Measurements from ENCODE around the gene AHNAK.
"Not testable (repeated sequence)": the region's sequence is repeated elsewhere in the genome, so short reads cannot be mapped to it uniquely, and the experiment has no call there.

The AHNAK gene

DNA sequence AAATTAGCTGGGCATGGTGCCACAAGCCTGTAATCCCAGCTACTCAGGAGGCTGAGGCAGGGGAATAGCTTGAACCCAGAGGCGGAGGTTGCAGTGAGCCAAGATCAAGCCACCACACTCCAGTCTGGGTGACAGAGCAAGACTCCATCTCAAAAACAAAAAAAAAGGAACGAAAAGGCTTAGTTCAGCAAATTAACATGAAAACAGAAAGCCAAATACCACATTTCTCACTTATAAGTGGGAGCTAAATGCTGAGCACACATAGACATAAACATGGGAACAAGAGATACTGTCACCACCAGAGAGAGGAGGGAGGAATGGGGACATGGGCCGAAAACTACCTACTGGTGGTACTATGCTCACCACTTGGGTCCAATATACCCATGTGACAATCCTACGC, 89.1 kb downstream of the AHNAK start:
- DNase-seq (ENCODE audit: low spot score): no peak

DNA sequence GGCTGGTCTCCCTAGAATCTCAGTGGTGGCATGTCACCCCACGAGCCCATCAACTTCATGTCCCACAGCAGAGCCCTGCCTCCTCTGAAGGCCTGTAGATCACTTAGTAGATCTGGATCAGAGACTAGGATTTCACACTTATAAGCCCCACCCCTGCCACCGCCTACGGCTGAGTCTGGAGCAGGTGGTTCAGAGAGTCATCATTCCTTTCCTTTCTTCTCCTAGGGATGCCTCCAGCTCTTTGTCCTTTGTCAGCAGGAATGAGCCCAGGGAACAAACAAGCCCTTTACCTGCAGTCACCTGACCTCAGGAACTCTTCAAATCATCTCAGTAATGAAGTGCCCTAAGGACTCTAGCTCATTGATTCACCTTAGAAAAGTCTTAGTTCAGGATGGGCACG, 90.0 kb downstream of the AHNAK start:
- DNase-seq (ENCODE audit: low spot score): no peak

DNA sequence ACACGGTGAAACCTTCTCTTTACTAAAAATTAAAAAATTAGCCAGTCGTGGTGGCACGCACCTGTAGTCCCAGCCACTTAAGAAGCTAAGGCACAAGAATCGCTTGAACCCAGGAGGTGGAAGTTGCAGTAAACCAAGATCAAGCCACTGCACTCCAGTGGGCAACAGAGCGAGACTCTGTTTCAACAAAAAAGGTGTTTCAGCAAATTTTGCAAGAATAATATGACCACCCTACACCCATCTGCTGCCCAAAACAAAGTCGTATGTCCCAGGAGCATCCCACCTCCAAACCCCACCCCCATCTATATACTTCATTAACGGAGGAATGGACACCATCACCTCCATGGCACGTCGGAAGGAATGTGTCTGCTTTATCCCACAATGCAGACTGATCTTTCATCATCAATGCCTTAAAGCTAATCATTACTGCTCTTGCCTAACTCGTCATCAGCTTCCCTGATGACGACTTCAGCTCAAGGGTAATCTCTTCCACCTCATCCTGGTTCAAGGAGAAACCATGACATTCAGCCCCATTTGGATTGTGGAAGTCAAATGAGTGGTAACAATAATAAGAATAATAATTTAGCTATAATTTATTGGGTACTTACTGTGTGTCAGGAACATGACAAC, 93.7 kb downstream of the AHNAK start:
- DNase-seq (ENCODE audit: low spot score): no peak

DNA sequence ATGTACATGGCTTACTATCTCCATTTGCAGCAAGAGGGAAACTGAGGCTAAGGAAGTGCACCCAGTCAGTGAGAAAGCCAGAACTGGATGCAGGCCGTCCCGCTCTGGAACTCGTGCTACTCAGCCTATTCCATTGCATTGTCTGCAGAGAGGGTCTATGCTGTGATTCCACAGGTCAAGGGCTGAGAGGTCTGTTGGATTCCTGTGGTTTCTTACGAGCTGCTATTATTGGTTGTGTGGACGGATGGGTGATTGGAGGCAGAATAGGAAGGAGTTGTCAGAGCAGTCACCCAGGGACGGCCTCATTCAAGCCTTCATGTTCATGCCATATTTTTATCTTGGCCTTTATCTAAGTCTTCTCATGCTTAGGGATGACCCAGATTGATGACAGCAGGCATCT, 94.3 kb downstream of the AHNAK start:
- DNase-seq (ENCODE audit: low spot score): no peak

DNA sequence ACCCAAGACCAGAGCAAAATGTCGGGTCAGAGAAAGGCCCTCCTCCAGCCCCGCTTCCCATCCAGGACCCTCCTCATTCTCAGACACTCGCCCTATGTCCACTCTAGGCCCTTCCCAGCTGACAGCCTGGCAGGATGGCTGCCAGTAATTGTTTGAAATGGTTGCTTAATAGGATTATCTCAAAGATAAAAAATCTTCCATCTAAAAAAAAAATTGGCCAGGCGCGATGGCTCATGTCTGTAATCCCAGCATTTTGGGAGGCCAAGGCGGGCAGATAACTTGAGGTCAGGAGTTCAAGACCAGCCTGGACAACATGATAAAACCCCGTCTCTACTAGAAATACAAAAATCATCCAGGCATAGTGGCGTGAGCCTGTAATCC, 95.4 kb downstream of the AHNAK start:
- no peak for DNase-seq (ENCODE audit: low spot score)

DNA sequence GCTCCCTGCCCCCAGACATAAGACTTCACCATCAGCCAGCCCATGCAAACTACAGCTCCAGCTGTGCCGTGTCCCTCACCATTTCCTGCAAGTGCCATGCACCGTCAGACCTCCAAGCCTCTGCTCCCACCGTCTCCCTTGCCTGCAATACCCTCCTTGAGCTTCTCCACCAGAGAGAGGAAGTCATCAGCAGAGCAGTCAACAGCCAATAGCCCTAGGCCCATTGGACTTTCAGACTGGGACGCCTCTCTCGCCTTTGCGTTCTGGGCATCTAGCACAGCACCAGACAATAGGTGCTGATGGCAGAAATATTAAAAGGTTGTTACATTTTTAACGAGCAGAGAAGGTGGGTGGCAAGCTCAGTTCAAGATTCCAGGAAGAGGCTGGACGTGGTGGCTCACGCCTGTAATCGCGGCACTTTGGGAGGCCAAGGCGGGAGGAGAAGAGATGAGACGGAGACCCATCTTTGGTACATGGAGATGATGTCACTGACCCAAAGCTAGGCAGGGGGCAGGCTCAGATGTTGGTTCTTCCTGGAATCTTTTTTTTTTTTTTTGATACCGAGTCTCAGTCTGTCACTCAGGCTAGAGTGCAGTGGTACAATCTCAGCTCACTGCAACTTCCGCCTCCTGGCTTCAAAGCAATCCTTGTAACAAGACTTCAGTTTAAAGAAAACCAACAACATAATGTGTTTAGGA, 95.9 kb downstream of the AHNAK start:
- no peak for DNase-seq (ENCODE audit: low spot score)

DNA sequence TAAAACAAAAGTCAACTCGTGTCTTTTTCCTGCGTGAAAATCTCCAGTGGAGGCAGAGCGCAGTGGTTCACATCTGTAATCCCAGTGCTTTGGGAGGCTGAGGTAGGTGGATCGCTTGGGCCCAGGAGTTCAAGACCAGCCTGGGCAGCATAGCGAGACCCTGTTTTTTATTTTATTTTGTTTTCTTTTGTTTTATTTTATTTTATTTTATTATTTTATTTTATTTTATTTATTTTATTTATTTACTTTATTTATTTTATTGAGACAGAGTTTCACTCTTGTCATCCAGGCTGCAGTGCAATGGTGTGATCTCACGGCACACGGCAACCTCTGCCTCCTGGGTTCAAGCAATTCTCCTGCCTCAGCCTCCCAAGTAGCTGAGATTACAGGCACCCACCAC, 96.7 kb downstream of the AHNAK start:
- DNase-seq (ENCODE audit: low spot score): not testable (repeated sequence)

DNA sequence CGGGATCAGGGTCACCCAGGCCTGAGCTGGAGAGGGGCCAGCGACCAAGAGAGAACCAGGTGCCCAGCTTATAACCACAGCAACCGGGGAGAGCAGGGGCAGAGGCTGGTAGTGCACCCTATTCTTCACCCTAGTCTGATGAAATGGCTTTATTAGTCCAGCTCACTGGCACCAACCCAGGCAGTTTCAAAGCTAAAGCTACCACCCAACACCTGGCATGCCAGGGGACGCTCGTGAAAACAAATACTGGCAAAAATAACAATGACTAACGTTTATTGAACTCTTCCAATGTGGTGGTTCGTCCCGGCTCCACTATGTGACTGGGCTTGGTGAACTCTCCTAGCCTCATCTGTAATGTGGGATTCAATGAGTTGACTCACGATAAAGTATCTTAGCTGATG, 97.2 kb downstream of the AHNAK start:
- no peak for DNase-seq (ENCODE audit: low spot score)

DNA sequence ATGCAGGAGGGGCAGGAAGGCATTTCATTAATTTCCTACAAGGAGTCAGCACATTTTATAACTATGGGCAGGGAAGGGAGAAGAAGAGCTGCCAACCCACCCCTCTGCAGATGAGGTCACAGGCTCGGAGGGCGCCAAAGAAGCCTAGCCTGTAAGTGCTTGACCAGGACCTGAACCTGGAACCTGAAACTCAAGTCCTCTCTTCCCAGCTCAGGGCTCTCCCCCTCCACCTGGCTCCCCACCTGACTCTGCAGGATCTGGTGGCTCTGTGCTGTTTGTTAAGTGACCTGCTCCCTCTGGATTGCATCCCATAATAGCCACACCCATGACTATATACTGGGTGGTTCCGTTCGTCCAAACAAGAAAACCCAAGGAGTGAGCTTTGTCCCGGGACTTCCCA, 100.5 kb downstream of the AHNAK start:
- no peak for DNase-seq (ENCODE audit: low spot score)

DNA sequence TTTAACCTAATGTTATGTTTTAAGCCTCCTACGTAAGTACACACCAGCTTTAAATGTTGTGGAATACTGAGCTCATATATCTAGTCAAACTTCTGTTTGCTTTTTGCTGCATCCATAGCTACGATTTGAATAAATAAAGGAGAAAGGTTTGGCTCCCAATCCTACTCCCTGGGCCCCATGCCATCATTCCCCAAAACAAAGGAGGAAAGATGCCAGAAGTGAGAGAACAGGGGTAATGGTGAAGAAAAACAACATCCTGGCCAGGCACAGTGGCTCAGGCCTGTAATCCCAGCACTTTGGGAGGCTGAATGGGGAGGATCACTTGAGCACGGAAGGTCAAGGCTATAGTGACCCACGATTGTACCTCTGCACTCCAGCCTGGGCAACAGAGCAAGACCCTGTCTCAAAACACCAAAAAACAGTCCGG, 101.3 kb downstream of the AHNAK start:
- DNase-seq (ENCODE audit: low spot score): no peak

DNA sequence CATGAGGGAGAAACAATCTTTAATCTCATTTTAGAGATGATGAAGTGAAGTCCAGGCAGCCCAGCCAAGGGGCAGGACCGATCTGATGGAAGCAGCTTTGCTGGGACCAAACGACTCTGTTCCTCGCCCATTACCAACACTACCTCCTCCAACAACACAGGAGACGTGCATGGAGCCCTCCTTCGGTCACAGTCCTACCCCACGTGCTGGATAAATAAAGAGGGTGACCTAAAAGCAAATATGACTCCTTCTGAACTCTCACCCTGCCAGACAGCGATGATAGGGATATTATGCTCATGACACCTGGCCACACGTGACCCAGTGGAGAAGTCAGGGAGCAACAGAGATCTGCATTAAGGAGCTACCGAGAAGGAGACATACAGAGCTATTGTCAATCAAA, 101.8 kb downstream of the AHNAK start:
- no peak for DNase-seq (ENCODE audit: low spot score)

DNA sequence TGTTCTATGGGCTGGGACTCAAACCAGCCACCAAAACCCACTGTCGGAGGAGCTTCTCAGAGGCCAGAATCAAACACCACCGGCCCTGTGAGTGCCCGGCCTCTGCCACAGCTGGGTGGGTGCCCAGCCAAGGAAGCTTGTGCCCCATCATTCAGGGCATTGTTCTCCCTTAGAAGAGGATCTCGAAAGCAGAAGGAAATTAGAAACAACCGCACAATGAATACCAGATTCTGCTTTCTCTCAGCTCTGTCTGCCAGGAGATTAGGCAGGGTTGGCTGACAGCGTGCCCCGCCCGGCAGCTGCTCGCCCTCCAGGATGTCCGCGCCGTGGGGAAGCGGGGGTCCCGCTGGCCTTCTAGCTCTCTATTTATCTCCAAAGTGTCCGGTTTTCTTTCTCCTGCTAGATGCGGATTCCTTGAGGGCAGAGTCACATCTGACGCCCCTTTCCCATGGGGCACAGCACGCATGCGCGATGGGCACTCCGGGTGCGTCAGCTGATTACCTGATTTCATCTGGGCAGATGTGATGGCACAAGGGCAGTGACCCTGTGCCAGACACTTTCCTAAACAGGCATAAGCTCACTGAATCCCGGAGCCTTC, 102.3 kb downstream of the AHNAK start:
- DNase-seq (ENCODE audit: low spot score): no peak

DNA sequence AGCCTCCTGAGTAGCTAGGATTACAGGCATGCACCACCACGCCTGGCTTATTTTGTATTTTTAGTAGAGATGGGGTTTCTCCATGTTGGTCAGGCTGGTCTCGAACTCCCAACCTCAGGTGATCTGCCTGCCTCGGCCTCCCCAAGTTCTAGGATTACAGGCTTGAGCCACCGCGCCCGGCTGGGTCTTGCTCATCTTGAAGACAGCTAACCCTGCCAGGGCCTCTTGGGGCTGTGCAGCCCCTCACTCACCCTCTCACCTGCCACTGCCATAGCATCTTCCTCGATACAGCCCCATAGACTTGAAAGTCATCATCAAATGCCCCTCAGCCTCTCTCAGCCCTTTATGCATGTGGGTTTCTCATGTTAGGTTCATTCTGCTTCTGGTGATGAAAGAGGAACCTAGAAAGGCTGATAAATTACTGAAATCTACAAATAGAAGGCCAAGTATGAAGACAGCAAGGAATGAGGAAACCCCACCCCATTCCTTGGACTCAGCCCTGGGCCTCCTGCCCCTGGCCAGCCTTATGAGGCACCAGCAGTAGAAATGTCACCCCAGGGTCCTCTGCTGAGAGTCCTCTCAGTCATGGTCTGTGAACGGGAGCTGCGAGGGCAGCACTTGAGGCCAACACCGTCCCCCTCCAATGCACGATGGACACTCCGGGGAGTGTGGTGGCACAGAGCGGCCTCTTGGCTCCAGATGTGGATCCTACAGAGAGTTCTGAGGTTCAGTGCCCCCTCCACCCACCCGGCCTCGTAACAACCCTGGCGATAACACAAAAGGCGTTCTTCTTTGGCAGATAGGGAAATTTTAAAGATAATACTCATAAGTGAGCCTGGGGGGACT, 103.0 kb downstream of the AHNAK start:
- DNase-seq (ENCODE audit: low spot score): no peak

DNA sequence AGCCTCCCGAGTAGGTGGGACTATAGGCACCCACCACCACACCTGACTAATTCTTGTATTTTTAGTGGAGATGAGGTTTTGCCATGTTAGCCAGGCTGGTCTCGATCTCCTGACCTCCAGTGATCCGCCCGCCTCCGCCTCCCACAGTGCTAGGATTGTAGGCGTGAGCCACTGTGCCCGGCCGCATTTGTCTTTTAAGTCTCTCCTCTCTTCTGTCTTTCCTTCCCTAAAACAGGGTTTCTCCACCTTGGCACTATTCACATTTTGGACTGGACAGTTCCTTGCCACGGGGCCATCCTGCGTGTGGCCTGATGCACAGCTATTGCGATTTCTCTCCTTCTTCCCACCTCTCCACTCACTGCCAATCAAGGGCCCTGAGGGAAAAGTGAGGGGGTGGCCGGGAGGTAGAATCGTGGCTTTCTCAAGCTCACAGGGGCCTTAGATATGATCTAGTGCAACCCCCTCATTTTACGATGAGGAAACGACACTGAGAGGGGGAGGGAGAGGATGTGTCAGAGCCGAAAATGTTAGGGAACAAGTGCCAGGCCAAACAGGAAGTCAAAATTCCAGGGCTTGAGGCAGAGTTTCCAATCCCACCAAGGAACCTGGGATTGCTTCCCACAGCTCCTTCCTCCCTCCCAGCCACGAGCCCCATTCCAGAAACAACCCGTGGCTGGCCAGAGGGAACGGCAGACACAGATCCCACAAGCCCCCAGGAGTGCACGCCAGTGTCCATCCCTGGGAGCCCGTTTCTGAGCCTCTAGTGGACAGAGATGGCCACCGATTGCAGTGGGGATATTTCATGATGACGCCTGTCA, 106.6 kb downstream of the AHNAK start:
- no peak for DNase-seq (ENCODE audit: low spot score)

DNA sequence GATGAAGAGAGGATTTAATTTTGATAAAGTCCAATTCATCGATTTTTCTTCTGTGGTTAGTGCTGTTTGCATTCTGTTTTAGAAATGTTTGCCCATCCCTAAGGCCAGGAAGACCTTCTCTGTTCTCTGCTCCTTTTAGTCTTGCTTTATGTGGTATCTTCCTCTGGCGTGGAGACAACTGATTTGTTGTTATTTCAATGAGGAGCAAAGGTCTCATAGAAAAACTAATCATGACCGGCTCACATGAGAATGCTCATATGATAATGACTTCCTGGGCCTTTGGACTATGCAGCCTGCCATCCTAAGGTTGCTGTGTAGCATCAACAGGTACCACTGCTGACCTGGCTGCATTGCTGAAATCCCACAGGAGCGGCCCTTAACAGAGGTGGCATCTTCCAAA, 108.0 kb downstream of the AHNAK start:
- no peak for DNase-seq (ENCODE audit: low spot score)

DNA sequence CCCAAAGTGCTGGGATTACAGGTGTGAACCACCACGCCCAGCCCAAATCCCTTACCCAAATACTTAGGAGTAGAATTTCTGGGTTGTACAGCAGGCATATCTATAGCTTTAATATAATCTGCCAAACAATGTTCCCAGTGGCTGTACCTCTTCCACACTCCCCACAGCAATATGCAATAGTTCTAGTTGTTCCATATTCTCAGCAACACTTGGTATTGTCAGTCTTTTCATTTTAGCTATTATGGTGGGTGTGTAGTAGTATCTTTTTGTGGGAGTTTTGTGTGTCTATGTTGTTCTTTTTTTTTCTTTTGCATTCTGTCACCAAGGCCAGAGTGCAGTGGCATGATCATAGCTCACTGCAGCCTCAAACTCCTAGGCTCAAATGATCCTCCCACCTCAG, 109.0 kb downstream of the AHNAK start:
- no peak for DNase-seq (ENCODE audit: low spot score)

DNA sequence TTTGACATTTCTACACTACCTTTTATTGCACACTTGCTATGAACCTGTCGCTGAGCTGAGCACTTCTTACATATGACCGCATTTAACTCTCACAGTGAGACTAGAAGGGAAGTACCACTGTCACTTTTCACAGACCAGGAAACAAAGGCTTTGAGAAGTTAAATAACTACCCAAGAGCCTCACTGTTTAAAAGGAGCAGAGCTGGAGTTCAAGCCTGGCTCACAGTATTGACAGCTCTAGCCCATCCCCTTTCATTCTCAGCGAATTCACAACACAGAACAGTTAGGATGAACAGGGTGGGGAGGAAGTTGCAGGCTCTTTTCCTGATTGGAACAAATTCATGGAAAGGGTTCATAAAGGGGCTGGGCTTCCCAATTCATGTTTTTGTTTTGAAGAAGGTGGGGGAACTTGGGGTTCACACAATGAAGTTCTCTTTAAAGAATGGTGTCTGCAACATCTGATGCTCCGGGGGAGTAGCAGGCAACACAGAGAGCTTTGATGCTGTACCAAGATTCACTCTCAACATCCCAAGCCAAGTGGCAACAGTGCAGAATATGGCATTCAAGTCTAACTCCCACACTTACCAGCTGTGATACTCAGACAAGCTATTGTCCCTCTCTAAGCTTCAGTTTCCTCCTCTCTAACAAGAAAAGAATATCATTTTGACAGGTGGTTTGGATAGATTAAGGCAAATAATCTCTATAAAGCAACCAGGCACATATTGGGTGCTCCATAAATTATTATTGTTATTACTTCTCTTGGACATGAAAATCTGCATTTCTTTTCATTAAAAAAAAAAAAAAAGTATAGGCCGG, 110.6 kb downstream of the AHNAK start:
- DNase-seq (ENCODE audit: low spot score): no peak

DNA sequence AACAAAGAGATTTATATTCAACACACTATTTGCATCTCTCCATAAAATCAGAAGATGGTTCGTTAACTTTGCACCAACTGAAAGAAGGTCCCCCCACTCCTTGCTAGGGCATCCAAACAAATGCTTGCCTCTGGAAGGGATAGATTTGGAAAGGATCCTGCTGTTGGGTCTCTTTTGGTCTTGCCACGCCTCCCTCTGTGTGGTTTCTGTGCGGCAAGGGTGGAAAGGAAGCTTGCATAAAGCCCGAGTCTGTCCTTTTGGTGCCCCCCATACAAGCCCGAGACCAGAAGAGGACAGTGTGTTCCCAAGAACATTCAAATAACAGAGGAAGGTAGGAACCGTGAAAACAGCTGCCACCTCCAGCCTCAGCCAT, 112.7 kb downstream of the AHNAK start:
- no peak for DNase-seq (ENCODE audit: low spot score)

DNA sequence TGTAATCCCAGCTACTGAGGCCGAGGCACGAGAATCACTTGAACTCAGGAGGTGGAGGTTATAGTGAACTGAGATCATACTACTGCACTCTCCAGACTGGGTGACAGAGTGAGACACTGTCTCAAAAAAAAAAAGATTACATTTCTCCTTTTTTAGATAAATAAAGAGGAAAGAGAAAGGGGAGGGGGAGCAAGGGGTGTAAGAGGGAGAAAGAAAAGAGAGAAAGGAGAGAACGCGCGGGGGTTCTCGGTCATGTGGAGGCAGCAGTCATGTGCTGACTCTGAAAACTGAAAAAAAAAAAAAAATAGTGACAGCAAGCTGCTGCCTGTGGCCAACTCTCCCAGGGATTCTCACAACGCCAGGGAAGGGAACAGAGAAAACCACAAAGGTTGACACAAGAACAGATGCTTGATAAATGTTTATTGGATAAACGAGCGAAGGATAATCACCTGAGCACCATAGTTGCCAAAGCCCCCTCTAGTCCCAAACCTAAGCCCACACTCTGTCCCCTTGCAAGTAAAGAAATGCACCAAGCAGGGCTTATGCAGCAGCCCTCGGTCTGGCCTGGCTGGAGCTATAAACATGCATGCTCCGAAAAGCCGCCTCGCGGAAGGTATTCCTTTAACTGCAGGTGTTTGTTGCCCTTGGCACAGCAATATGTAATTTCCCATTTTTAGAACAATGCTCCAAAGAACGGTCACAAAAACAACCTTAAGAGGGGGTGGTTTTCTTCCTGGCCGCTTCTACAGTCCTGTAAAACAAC, 113.3 kb downstream of the AHNAK start:
- no peak for DNase-seq (ENCODE audit: low spot score)

DNA sequence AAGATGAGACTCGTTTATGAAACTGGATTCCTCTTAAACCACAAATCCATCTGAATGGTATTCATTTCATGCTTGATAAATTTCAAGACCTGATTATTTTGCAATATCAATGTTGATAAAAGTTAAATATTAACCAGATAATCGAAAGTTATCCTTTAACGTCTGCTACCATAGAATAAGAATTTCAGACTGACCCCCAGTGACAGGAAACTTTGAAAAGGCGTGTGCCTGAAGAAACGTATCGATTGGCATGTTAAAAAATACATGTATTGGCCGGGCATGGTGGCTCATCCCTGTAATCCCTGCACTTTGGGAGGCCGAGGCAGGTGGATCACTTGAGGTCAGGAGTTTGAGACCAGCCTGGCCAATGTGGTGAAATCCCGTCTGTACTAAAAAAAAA, 113.9 kb downstream of the AHNAK start:
- peak; percentile 56 for DNase-seq (ENCODE audit: low spot score)

Data from HuH-7.5 (cell line).